Fibroblast of skin of back (primary cell): ENCODE measurements around the gene RBM20.
A peak's percentile ranks its signal among the peaks of the same experiment; 100 is the strongest.
"Not testable (repeated sequence)": the region's sequence is repeated elsewhere in the genome, so short reads cannot be mapped to it uniquely, and the experiment has no call there.

ENCODE experiments used
- DNase-seq: peaks from one replicate; pipeline ENCODE4 v3.0.0-alpha.2; 2013

The RBM20 gene

GRCh38 chr10:110765513-110766319 is 121.6 kb downstream of the RBM20 start:
- DNase-seq, result peak; percentile 13

GRCh38 chr10:110767601-110768000 is 123.5 kb downstream of the RBM20 start:
- DNase-seq, result not testable (repeated sequence)

GRCh38 chr10:110770243-110770642 is 126.1 kb downstream of the RBM20 start:
- DNase-seq, result no peak

GRCh38 chr10:110771486-110771885 is 127.3 kb downstream of the RBM20 start:
- DNase-seq, result no peak

GRCh38 chr10:110771991-110772390 is 127.9 kb downstream of the RBM20 start:
- no peak for DNase-seq

- no peak for DNase-seq
Observed at GRCh38 chr10:110772454-110773025, 128.4 kb downstream of the RBM20 start.

GRCh38 chr10:110773693-110774068 is 129.5 kb downstream of the RBM20 start:
- no peak for DNase-seq

GRCh38 chr10:110774069-110775019 is 130.2 kb downstream of the RBM20 start:
- peak; percentile 80 for DNase-seq

GRCh38 chr10:110775020-110775375 is 130.9 kb downstream of the RBM20 start:
- DNase-seq, result no peak

GRCh38 chr10:110775406-110775805 is 131.3 kb downstream of the RBM20 start:
- DNase-seq, result no peak

- DNase-seq, result no peak
Observed at GRCh38 chr10:110777017-110777416, 132.9 kb downstream of the RBM20 start.

- no peak for DNase-seq
Observed at GRCh38 chr10:110777661-110778060, 133.5 kb downstream of the RBM20 start.

GRCh38 chr10:110778211-110778610 is 134.1 kb downstream of the RBM20 start:
- no peak for DNase-seq

GRCh38 chr10:110779489-110779888 is 135.4 kb downstream of the RBM20 start:
- DNase-seq, result no peak

- DNase-seq, result no peak
Observed at GRCh38 chr10:110780704-110781103, 136.6 kb downstream of the RBM20 start.

GRCh38 chr10:110781139-110781538 is 137.0 kb downstream of the RBM20 start:
- no peak for DNase-seq

- DNase-seq, result no peak
Observed at GRCh38 chr10:110782616-110783015, 138.5 kb downstream of the RBM20 start.

- peak; percentile 17 for DNase-seq
Observed at GRCh38 chr10:110783509-110784107, 139.5 kb downstream of the RBM20 start.

- DNase-seq, result no peak
Observed at GRCh38 chr10:110784198-110784597, 140.1 kb downstream of the RBM20 start.

GRCh38 chr10:110786172-110786571 is 142.0 kb downstream of the RBM20 start:
- no peak for DNase-seq

- no peak for DNase-seq
Observed at GRCh38 chr10:110788620-110789385, 144.7 kb downstream of the RBM20 start.
